IMR-90 (cell line): ENCODE results near the gene PADI6. TPM values are rescaled to one million over a fixed set of nuclear protein-coding genes. Genes with fewer than 3 reads are reported as not detected.
A peak's percentile ranks its signal among the peaks of the same experiment; 100 is the strongest.

Experiments used
- ATAC-seq: fragments of 200-7000 bp; cut with Tn5 transposase; 2 replicates; pipeline ENCODE4 v1.9.1; 2020; ENCODE audit warnings: low read depth, mild to moderate bottlenecking, moderate library complexity
- BruUV-seq: library from RNA; stranded (reverse); fragments of 400-500 nt; replicated peaks from 2 replicates; lab custom pipeline; 2021; lab: Mats Ljungman, UMichigan
- CTCF ChIA-PET: fragments of 300-600 bp; formaldehyde crosslinking; extraction: SDS; loops from one replicate; lab custom pipeline; 2021; ENCODE audit warnings: antibody characterized with exemption; lab: Yijun Ruan, JAX
- POLR2A ChIA-PET: fragments of 300-600 bp; sonication (Branson Sonifier 250); formaldehyde crosslinking; loops from one replicate; lab custom pipeline; 2022; ENCODE audit warnings: antibody characterized with exemption; ENCODE audit not compliant: unreplicated experiment; lab: Charles Lee
- DNase-seq: peaks from one replicate; pipeline ENCODE4 v3.0.0; 2013
- H2AFZ ChIP-seq: replicated peaks from 2 replicates; pipeline ENCODE3; 2013; ENCODE audit warnings: low read length, mild to moderate bottlenecking; ENCODE audit not compliant: poor library complexity
- H2AK5ac ChIP-seq: 2 replicates; pipeline ENCODE4 v1.6.1; 2013; ENCODE audit warnings: low read depth, low read length, inconsistent platforms
- H2AK9ac ChIP-seq: replicated peaks from 2 replicates; pipeline ENCODE3; 2013; ENCODE audit warnings: mild to moderate bottlenecking, low read depth, low read length, moderate library complexity; ENCODE audit not compliant: poor library complexity
- H2BK120ac ChIP-seq: 2 replicates; pipeline ENCODE4 v1.6.1; 2013; ENCODE audit warnings: low read depth, low read length, inconsistent platforms
- H2BK15ac ChIP-seq: 3 replicates; pipeline ENCODE4 v1.6.1; 2013; ENCODE audit warnings: low read depth, low read length, inconsistent platforms
- H2BK20ac ChIP-seq: 2 replicates; pipeline ENCODE4 v1.6.1; 2013; ENCODE audit warnings: low read depth, mild to moderate bottlenecking, inconsistent platforms, low read length, moderate library complexity
- H2BK5ac ChIP-seq: 2 replicates; pipeline ENCODE4 v1.6.1; 2013; ENCODE audit warnings: mild to moderate bottlenecking, low read depth, low read length, inconsistent platforms; ENCODE audit not compliant: poor library complexity, severe bottlenecking
- H3K14ac ChIP-seq: replicated peaks from 2 replicates; pipeline ENCODE4 v1.6.1; 2013; ENCODE audit warnings: low read depth, low read length, inconsistent platforms
- H3K18ac ChIP-seq: 2 replicates; pipeline ENCODE4 v1.6.1; 2013; ENCODE audit warnings: low read depth, low read length, control low read depth
- H3K23ac ChIP-seq: 2 replicates; pipeline ENCODE4 v1.6.1; 2013; ENCODE audit warnings: low read depth, low read length, inconsistent platforms
- H3K27ac ChIP-seq: 2 replicates; pipeline ENCODE4 v1.5.1; 2013; ENCODE audit warnings: mild to moderate bottlenecking, control low read depth, low read length; ENCODE audit not compliant: insufficient read depth
- H3K27me3 ChIP-seq: 2 replicates; pipeline ENCODE4 v1.6.1; 2013; ENCODE audit warnings: low read length; ENCODE audit not compliant: control insufficient read depth, insufficient read depth
- H3K36me3 ChIP-seq: 2 replicates; pipeline ENCODE4 v1.6.1; 2013; ENCODE audit warnings: low read length, mixed read lengths; ENCODE audit not compliant: control insufficient read depth, insufficient read depth
- H3K4ac ChIP-seq: 2 replicates; pipeline ENCODE4 v1.6.1; 2013; ENCODE audit warnings: low read depth, low read length, inconsistent platforms
- H3K4me1 ChIP-seq: 2 replicates; pipeline ENCODE4 v1.6.1; 2013; ENCODE audit warnings: low read length, mixed read lengths; ENCODE audit not compliant: control insufficient read depth, insufficient read depth
- H3K4me2 ChIP-seq: 2 replicates; pipeline ENCODE4 v1.6.1; 2013; ENCODE audit warnings: low read depth, mild to moderate bottlenecking, control low read depth, low read length, moderate library complexity
- H3K4me3 ChIP-seq: 2 replicates; pipeline ENCODE4 v1.5.1; 2013; ENCODE audit warnings: low read depth, mild to moderate bottlenecking, control low read depth, low read length, moderate library complexity; ENCODE audit not compliant: insufficient read depth
- H3K56ac ChIP-seq: 2 replicates; pipeline ENCODE4 v1.6.1; 2013; ENCODE audit warnings: low read length, inconsistent platforms; ENCODE audit not compliant: insufficient read depth; ENCODE audit errors: extremely low read depth
- H3K79me1 ChIP-seq, 2 experiments: 2 replicates each; pipeline ENCODE4 v1.6.1; 2013; ENCODE audit warnings: low read length in 2 of 2, inconsistent platforms in 1 of 2, low read depth in 1 of 2
- H3K9ac ChIP-seq: 2 replicates; pipeline ENCODE4 v1.6.1; 2013; ENCODE audit warnings: low read depth, low read length, control low read depth
- H3K9me1 ChIP-seq: 2 replicates; pipeline ENCODE4 v1.6.1; 2013; ENCODE audit warnings: low read length, inconsistent platforms; ENCODE audit not compliant: insufficient read depth
- H3K9me3 ChIP-seq: 2 replicates; pipeline ENCODE4 v1.6.1; 2013; ENCODE audit warnings: low read length; ENCODE audit not compliant: control insufficient read depth, insufficient read depth
- H4K20me1 ChIP-seq: 2 replicates; pipeline ENCODE4 v1.6.1; 2013; ENCODE audit warnings: low read length, inconsistent platforms; ENCODE audit not compliant: insufficient read depth
- H4K5ac ChIP-seq: 2 replicates; pipeline ENCODE4 v1.6.1; 2013; ENCODE audit warnings: mild to moderate bottlenecking, low read depth, low read length, control low read depth
- H4K8ac ChIP-seq, 2 experiments: 2 replicates each; pipeline ENCODE4 v1.6.1; 2013; ENCODE audit warnings: low read depth in 2 of 2, low read length in 2 of 2, control low read depth in 1 of 2, inconsistent platforms in 1 of 2
- H4K91ac ChIP-seq: 2 replicates; pipeline ENCODE4 v1.6.1; 2013; ENCODE audit warnings: low read depth, low read length, inconsistent platforms; ENCODE audit not compliant: insufficient read depth
- CEBPB ChIP-seq: IDR thresholded peaks from 2 replicates; pipeline ENCODE4 v1.6.1; 2012; ENCODE audit warnings: low read depth, low read length, improper control_type of control experiment
- CHD1 ChIP-seq: IDR thresholded peaks from 2 replicates; pipeline ENCODE4 v1.6.1; 2012; ENCODE audit warnings: low read depth, low read length, improper control_type of control experiment
- MAZ ChIP-seq: IDR thresholded peaks from 2 replicates; pipeline ENCODE4 v1.6.1; 2012; ENCODE audit warnings: low read depth, mild to moderate bottlenecking, low read length, improper control_type of control experiment, moderate library complexity, borderline replicate concordance
- RAD21 ChIP-seq: IDR thresholded peaks from 2 replicates; pipeline ENCODE4 v1.6.1; 2012; ENCODE audit warnings: low read length, improper control_type of control experiment
- SMC3 ChIP-seq: fragments of 150-350 bp; IDR thresholded peaks from 2 replicates; pipeline ENCODE4 v1.6.1; 2016; ENCODE audit warnings: low read depth, mild to moderate bottlenecking, antibody characterized with exemption, low read length, moderate library complexity
- WGBS, 2 experiments: methylation state at CpG; one replicate each; pipeline versions ENCODE4 v1.1.5 to v1.1.7; 2013; ENCODE audit warnings: missing lambda C conversion rate in 2 of 2; ENCODE audit not compliant: insufficient read length in 1 of 2; ENCODE audit errors: extremely low coverage in 2 of 2; 5-methylcytosine and 5-hydroxymethylcytosine counted together
- dilution Hi-C: fragments of 300-500 bp; cut with HindIII; formaldehyde crosslinking; loops from one replicate; pipeline ENCODE4 v1.14.3; 2018; ENCODE audit warnings: low sequenced_read_pairs; ENCODE audit not compliant: unreplicated experiment
- in situ Hi-C: fragments of 300-500 bp; cut with MboI; formaldehyde crosslinking; loops from 3 replicates; pipeline ENCODE4 v1.14.3; 2019; ENCODE audit warnings: low sequenced_read_pairs, inconsistent platforms, mixed read lengths
- intact Hi-C: fragments of 100-400 bp; cut with micrococcal nuclease; formaldehyde crosslinking; loops from 2 replicates; pipeline ENCODE4 v1.10.0; 2022
- polyA plus RNA-seq, 3 experiments: library from polyadenylated mRNA; depleted of rRNA; stranded (reverse); fragments of >200 nt; gene quantifications; 2 replicates each; pipeline ENCODE4 v1.2.3, GENCODE V29; 2012; ENCODE audit warnings: low replicate concordance in 1 of 3
- total RNA-seq: library from RNA; depleted of rRNA; stranded (reverse); fragments of >200 nt; gene quantifications from 2 replicates; pipeline ENCODE4 v1.2.3, GENCODE V29; 2012
- TF ChIP-seq, protein P1 (sequence below): conservative IDR thresholded peaks from 2 replicates; pipeline ENCODE4 v1.5.1; 2012; ENCODE audit warnings: mild to moderate bottlenecking, low read depth, low read length, improper control_type of control experiment
- TF ChIP-seq, protein P2 (sequence below): fragments of 150-350 bp; IDR thresholded peaks from 2 replicates; pipeline ENCODE4 v1.6.1; 2016; ENCODE audit warnings: low read depth, mild to moderate bottlenecking, low read length, moderate library complexity, borderline replicate concordance

PADI6 gene
- total and polyA plus RNA-seq, 2 of the 4 experiments (the other 2 are of a cell fraction): not detected

DNA sequence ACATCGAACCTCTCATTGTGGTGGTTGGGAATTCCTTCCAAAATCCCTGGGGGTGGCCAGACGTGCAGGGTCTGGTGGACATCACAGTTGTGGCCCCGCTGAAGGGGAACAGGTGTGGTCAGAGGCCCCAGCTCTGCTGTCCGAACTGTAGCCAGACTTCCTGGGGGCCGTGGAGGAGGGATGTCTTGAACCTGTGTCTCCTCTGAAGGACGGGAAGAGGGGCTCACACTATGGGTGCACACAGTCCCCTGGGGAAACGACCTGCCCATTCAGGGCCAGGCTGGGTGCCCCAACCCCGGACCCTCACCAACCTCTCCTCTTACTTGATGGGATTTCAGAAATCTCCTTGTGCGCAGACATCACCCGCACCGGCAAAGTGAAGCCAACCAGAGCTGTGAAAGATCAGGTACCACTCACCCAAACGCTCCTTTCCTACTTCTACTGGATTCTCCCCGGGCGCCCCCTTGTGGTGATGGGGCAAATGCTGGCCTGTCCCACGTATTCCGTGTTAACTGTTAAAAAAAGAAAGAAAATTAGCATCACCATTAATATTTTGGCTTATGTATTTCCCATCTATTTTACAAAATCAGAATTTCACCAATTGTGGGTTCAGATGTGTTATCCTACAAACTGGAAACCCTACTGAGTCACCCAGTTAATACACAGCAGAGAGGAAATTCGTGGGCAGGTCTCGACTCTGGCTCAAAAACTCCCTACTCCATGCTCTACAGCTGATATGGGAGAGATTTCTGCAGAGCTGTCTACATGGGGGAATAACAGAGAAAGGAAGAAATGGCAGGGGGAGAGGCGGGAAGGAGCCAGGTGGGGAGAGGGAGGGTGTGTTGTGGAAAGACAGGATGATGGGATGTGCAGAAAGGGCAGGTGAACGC, 35.9 kb upstream of the PADI6 start:
- Histone ChIP-seq H3K9ac (no peak overlapping the region), H3K56ac (no peak overlapping the region), H3K4ac (no peak overlapping the region), H3K4me3 (no peak overlapping the region), H4K5ac (no peak overlapping the region), H3K14ac (no peak overlapping the region), H3K9me1 (no peaks in the 10 kb centered on the region), H3K4me2 (no peak overlapping the region), H2BK120ac (no peak overlapping the region), H2BK5ac (no peak overlapping the region), H3K27me3 (peaks cover 18% of the 10 kb centered on the region), H3K4me1 (no peaks in the 10 kb centered on the region), H4K91ac (no peak overlapping the region), H3K79me1 (no peaks in the 10 kb centered on the region), H4K20me1 (no peaks in the 10 kb centered on the region), H4K8ac (no peak overlapping the region), H3K23ac (no peak overlapping the region), H2AK5ac (no peak overlapping the region), H3K18ac (no peak overlapping the region), H2BK15ac (no peak overlapping the region), H3K27ac (no peak overlapping the region), H2AFZ (peak overlapping the region; percentile 63), H3K9me3 (no peaks in the 10 kb centered on the region), H2BK20ac (no peak overlapping the region), H2AK9ac (peak overlapping the region; percentile 28), H3K36me3 (no peaks in the 10 kb centered on the region)
- DNase-seq: peak; percentile 41
- WGBS, 2 experiments: 39% methylated on average over 3 of the region's 20 CpGs; no CpG with 5 or more reads in 1 of the 2 experiments
- dilution Hi-C loops: no loop called here
- BruUV-seq: no TSS peak
- TF ChIP-seq, protein P1, sequence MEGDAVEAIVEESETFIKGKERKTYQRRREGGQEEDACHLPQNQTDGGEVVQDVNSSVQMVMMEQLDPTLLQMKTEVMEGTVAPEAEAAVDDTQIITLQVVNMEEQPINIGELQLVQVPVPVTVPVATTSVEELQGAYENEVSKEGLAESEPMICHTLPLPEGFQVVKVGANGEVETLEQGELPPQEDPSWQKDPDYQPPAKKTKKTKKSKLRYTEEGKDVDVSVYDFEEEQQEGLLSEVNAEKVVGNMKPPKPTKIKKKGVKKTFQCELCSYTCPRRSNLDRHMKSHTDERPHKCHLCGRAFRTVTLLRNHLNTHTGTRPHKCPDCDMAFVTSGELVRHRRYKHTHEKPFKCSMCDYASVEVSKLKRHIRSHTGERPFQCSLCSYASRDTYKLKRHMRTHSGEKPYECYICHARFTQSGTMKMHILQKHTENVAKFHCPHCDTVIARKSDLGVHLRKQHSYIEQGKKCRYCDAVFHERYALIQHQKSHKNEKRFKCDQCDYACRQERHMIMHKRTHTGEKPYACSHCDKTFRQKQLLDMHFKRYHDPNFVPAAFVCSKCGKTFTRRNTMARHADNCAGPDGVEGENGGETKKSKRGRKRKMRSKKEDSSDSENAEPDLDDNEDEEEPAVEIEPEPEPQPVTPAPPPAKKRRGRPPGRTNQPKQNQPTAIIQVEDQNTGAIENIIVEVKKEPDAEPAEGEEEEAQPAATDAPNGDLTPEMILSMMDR: peak; percentile 79
- TF ChIP-seq MAZ (no peak), CEBPB (no peak), CHD1 (no peak), RAD21 (peak; percentile 71), SMC3 (peak; percentile 90)
- TF ChIP-seq, protein P2, sequence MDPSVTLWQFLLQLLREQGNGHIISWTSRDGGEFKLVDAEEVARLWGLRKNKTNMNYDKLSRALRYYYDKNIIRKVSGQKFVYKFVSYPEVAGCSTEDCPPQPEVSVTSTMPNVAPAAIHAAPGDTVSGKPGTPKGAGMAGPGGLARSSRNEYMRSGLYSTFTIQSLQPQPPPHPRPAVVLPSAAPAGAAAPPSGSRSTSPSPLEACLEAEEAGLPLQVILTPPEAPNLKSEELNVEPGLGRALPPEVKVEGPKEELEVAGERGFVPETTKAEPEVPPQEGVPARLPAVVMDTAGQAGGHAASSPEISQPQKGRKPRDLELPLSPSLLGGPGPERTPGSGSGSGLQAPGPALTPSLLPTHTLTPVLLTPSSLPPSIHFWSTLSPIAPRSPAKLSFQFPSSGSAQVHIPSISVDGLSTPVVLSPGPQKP: no peak
- intact Hi-C loops: loop anchor here (1.0 kb wide), 2 partner anchors 211 to 277 kb away; no protein-coding TSS in a partner anchor
- ATAC-seq: peak; percentile 84
- ChIA-PET CTCF (interaction anchor here (1.9 kb wide), 1 partner anchor 9 kb away, joined by 4 read pairs; no protein-coding TSS in a partner anchor), POLR2A (no interaction called here)
- in situ Hi-C loops: loop anchor here (5.0 kb wide), 1 partner anchor 209 kb away; no protein-coding TSS in a partner anchor
